ENCODE measurements around the gene HIPK3. TPM values are rescaled to one million over a fixed set of nuclear protein-coding genes. Genes with fewer than 3 reads are reported as not detected.

Gene HIPK3
- total RNA-seq, 1 donor from 2014 or later: 302 TPM

DNA sequence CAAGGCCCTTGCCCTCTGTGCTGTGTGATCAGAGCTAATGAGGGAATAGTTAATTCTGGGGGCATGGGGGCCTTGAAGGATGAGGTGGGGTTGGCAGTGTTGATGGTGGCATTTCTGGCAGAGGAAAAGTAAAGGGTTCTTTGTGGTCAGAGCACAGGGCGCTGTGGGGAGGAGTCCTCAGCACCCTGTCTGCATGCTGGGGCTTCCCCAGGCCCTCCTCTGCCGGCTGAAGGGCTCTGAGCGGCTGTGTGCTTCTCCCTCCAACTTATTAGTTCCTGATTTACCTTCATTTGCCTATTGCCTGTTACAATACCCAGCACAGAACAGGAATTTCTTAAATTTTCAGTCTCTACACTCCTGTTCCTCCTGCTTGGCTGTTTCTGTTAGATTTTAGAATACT lies 122.8 kb downstream of the HIPK3 start:
- intact Hi-C loops (cut with DNase I): loop anchor here (10.0 kb wide), 1 partner anchor 165 kb away; no protein-coding TSS in a partner anchor
- no peak for DNase-seq (ENCODE audit: low spot score)

DNA sequence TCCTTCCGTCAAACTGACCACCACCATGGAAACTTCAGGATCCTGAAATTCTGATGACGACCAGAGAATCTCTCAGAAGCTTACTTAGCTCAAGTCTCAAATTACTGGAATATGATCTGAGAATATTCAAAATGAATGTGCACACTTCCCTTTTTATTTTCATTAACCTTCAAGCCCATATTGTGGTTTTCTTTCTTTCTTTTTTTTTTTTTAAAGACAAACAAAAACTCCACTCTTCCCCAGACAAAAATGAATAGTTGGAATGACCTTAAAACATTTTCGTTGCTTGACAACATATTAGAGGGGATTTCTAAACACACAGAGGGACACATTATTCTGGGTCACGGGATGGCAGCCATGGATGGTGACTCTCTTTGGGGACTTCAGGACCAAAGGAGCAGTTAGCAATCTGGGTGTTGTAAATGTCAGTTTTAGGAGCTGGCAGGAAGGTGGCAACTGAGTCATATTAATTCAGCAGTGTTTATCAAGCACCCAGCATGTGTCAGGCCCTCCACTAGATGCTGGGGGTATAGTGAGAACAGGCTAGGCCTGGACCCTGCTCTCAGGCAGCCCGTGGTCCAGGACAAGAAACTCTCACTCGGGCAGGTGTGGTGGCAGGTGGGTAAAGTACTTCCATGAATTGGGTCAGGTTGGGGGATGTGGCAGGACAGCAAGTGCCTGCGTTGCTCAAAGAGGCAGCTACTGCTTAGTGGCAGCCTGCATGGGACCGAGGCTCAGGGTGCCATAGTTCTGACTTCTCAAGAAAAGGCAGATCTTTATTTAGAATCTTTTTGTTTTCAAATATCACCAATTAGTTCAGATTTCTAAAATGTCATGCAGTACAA lies 126.1 kb downstream of the HIPK3 start:
- intact Hi-C loops (cut with DNase I): no loop called here
- DNase-seq (ENCODE audit: low spot score): no peak

- intact Hi-C loops (cut with DNase I): no loop called here
- DNase-seq (ENCODE audit: low spot score): no peak
These were observed 126.7 kb downstream of the HIPK3 start for GRCh38 chr11:33383920-33384209.

DNA sequence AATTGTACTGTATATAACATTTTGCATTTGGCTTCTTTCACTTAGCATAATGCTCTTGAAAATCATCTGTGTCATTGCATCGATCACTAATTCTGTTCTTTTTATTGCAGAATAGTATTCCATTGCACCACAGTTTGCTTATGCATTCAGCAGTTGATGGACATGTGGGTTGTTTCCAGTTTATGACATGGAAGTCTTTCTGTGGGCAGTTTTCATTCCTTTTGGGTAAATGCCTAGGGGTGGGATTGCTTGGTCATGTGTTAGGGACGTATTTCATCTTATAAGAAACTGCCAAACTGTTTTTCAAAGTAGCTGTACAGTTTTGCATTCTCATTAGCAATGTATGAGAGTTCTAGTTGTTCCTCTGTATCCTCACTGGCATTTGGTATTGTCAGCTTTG lies 127.0 kb downstream of the HIPK3 start:
- intact Hi-C loops (cut with DNase I): no loop called here
- no peak for DNase-seq (ENCODE audit: low spot score)

- intact Hi-C loops (cut with DNase I): no loop called here
- DNase-seq (ENCODE audit: low spot score): no peak
These were observed 130.4 kb downstream of the HIPK3 start for GRCh38 chr11:33387581-33387980.

- intact Hi-C loops (cut with DNase I): no loop called here
- no peak for DNase-seq (ENCODE audit: low spot score)
These were observed 130.8 kb downstream of the HIPK3 start for GRCh38 chr11:33387996-33388395.

DNA sequence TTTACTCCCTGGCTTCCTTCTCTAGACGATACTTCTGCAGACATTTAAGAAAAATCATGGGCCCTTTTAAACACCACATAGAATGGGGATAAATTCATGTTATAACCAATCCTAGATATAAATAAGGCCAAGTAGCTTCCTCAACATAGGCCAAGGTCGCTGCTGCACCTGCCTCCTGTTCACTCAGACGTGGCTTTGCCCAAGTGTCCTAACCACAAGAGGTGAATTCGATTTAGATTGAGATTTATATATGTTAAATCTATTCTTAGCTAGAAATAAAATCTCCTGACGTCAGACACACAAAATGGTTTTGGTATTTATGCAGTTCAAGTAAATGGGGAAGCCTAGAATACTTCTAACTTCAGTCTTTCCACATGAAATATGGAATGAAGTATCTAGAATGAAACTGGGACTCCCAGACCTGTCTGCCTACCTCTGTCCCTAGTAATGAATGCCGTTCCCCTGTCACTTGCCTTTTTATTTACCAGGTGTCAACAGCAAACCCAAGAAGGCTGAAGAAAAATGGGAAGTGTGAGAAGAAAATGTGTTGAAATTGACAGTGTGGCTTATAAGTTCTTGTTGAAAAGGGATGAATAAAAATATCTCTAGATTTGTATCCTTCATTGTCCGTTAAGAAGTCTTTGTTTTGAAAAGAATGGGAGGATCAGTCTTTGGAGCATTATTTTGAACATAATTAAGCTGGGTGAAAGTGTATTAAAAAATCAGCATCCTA lies 131.8 kb downstream of the HIPK3 start:
- DNase-seq (ENCODE audit: low spot score): no peak

GRCh38 chr11:33389635-33390034 lies 132.5 kb downstream of the HIPK3 start:
- intact Hi-C loops (cut with DNase I): no loop called here
- no peak for DNase-seq (ENCODE audit: low spot score)

More for the DNA sequence above, 131.8 kb downstream of the HIPK3 start:
- intact Hi-C loops (cut with DNase I): no loop called here

- intact Hi-C loops (cut with DNase I): no loop called here
- no peak for DNase-seq (ENCODE audit: low spot score)
These were observed 134.0 kb downstream of the HIPK3 start for GRCh38 chr11:33390944-33391892.

- intact Hi-C loops (cut with DNase I): no loop called here
- no peak for DNase-seq (ENCODE audit: low spot score)
These were observed 134.7 kb downstream of the HIPK3 start for GRCh38 chr11:33391893-33392251.

- intact Hi-C loops (cut with DNase I): no loop called here
- no peak for DNase-seq (ENCODE audit: low spot score)
These were observed 137.4 kb downstream of the HIPK3 start for GRCh38 chr11:33394431-33395109.

- no peak for DNase-seq (ENCODE audit: low spot score)
- intact Hi-C loops (cut with DNase I): no loop called here
These were observed 139.2 kb downstream of the HIPK3 start for GRCh38 chr11:33396361-33396760.

- intact Hi-C loops (cut with DNase I): no loop called here
- DNase-seq (ENCODE audit: low spot score): no peak
These were observed 142.2 kb downstream of the HIPK3 start for GRCh38 chr11:33399421-33399820.

GRCh38 chr11:33402066-33402465 lies 144.9 kb downstream of the HIPK3 start:
- intact Hi-C loops (cut with DNase I): no loop called here
- no peak for DNase-seq (ENCODE audit: low spot score)

DNA sequence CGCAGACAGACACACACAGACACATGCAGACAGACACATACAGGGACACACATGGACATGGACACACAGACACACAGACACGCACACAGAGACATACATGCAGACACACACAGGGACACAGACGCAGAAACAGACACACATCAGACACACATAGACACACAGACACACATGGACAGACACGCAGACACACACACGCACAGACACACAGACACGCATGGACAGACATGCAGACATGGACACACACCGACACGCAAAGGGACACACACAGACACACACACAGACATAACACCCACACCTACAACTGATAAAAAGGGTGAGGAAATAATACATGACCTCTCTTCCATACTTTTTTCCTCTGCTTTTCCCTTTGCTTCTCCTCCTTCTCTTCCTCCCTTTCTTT lies 146.2 kb downstream of the HIPK3 start:
- intact Hi-C loops (cut with DNase I): no loop called here

GRCh38 chr11:33405834-33406602 lies 148.8 kb downstream of the HIPK3 start:
- intact Hi-C loops (cut with DNase I): no loop called here

More for the DNA sequence above, 146.2 kb downstream of the HIPK3 start:
- no peak for DNase-seq (ENCODE audit: low spot score)

More at GRCh38 chr11:33405834-33406602, 148.8 kb downstream of the HIPK3 start:
- DNase-seq (ENCODE audit: low spot score): no peak

All from cardiac septum (tissue), 1 donor.